ENCODE data around the gene TSHZ2. TPM values are rescaled to one million over a fixed set of nuclear protein-coding genes. Genes with fewer than 3 reads are reported as not detected.

The TSHZ2 gene
- total RNA-seq, 1 experiment from 2014 or later: 2.3 TPM

DNA sequence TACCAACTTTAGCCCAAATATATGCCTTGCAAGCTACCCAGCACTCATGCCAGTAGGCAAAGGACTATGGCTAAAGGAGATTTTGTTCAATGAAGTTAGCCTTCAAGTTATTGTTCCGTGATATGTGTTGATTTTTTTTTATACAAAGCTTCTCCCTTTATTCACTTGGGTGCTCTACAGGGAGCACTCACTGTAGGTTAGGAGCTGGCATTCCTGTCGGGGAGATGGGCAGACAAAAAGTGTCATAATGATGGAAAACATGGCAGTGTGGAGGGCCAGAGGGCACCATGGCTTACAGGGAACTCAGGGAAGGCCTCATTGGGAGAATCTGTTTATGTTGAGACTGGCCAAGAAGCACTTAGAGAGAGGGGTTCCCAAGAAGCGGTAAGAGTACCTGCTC, 292.4 kb downstream of the TSHZ2 start:
- Mint-ChIP-seq H3K27me3 (ENCODE audit: insufficient read depth, unreplicated experiment) (no peaks in the 10 kb centered on the region), H3K36me3 (ENCODE audit: insufficient read depth, unreplicated experiment) (no peaks in the 10 kb centered on the region), H3K27ac (ENCODE audit: low read depth, unreplicated experiment) (no peak overlapping the region), H3K4me3 (ENCODE audit: unreplicated experiment) (no peak overlapping the region), H3K4me1 (ENCODE audit: insufficient read depth, unreplicated experiment) (no peaks in the 10 kb centered on the region), H3K9me3 (ENCODE audit: unreplicated experiment) (no peaks in the 10 kb centered on the region)
- ChIA-PET CTCF (interaction anchor here (1.0 kb wide), 1 partner anchor 953 kb away, joined by 3 read pairs; no protein-coding TSS in a partner anchor), POLR2A (no interaction called here)
- intact Hi-C loops (cut with micrococcal nuclease): no loop called here
- TF ChIP-seq, protein P1, sequence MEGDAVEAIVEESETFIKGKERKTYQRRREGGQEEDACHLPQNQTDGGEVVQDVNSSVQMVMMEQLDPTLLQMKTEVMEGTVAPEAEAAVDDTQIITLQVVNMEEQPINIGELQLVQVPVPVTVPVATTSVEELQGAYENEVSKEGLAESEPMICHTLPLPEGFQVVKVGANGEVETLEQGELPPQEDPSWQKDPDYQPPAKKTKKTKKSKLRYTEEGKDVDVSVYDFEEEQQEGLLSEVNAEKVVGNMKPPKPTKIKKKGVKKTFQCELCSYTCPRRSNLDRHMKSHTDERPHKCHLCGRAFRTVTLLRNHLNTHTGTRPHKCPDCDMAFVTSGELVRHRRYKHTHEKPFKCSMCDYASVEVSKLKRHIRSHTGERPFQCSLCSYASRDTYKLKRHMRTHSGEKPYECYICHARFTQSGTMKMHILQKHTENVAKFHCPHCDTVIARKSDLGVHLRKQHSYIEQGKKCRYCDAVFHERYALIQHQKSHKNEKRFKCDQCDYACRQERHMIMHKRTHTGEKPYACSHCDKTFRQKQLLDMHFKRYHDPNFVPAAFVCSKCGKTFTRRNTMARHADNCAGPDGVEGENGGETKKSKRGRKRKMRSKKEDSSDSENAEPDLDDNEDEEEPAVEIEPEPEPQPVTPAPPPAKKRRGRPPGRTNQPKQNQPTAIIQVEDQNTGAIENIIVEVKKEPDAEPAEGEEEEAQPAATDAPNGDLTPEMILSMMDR (IDR thresholded peaks at IDR 0.05; ENCODE audit: unreplicated experiment): no peak
- no peak for DNase-seq (ENCODE audit: unreplicated experiment)
- no TSS peak for BruUV-seq (replicated peaks)

GRCh38 chr20:53265304-53265875, 293.2 kb downstream of the TSHZ2 start:
- BruUV-seq (replicated peaks): no TSS peak
- intact Hi-C loops (cut with micrococcal nuclease): no loop called here
- no peaks in the 10 kb centered on the region for H3K9me3 Mint-ChIP-seq (ENCODE audit: unreplicated experiment)
- no peaks in the 10 kb centered on the region for H3K4me1 Mint-ChIP-seq (ENCODE audit: insufficient read depth, unreplicated experiment)
- H3K4me3 Mint-ChIP-seq (ENCODE audit: unreplicated experiment): no peak overlapping the region
- TF ChIP-seq, protein P1 (IDR thresholded peaks at IDR 0.05; ENCODE audit: unreplicated experiment): no peak
- no peak overlapping the region for H3K27ac Mint-ChIP-seq (ENCODE audit: low read depth, unreplicated experiment)
- ChIA-PET CTCF (interaction anchor here (0.6 to 0.7 kb wide), 3 partner anchors 13 to 1668 kb away, joined by 3 to 4 read pairs (median 3); no protein-coding TSS in a partner anchor), POLR2A (no interaction called here)
- no peaks in the 10 kb centered on the region for H3K27me3 Mint-ChIP-seq (ENCODE audit: insufficient read depth, unreplicated experiment)
- no peaks in the 10 kb centered on the region for H3K36me3 Mint-ChIP-seq (ENCODE audit: insufficient read depth, unreplicated experiment)
- DNase-seq (ENCODE audit: unreplicated experiment): no peak

- H3K9me3 Mint-ChIP-seq (ENCODE audit: unreplicated experiment): no peaks in the 10 kb centered on the region
Measured at GRCh38 chr20:53269380-53269779, 297.2 kb downstream of the TSHZ2 start.

DNA sequence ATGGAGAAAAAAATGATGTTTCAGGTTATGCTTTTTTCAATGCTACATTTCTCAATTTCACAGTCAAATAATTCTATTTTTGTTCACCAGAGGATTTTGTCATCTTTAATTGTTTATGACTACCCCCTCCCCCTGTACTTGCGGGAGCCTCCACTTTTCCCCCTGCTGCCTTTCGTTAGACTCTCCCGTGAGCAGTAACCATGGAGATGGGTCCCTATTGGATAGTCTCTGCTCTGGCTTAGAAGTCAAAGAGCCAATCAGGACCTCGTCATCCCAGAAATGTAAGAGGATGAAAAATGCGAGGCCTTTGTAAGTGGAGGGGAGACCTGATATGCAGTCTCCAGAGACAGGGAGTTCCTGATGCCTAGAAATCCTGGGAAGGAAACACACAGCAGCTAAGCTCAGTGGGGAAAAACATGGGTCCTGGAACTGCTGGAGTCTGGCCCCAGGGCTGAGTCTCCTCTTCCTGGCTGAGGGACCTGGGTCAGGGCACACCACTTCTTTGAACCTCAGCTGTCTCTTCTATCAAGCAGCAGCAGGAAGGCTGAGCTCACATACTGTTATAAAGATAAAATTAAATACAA, 298.7 kb downstream of the TSHZ2 start:
- no peaks in the 10 kb centered on the region for H3K9me3 Mint-ChIP-seq (ENCODE audit: unreplicated experiment)

More at GRCh38 chr20:53269380-53269779, 297.2 kb downstream of the TSHZ2 start:
- intact Hi-C loops (cut with micrococcal nuclease): no loop called here
- BruUV-seq (replicated peaks): no TSS peak
- Mint-ChIP-seq H3K4me3 (ENCODE audit: unreplicated experiment) (no peak overlapping the region), H3K27me3 (ENCODE audit: insufficient read depth, unreplicated experiment) (no peaks in the 10 kb centered on the region), H3K27ac (ENCODE audit: low read depth, unreplicated experiment) (no peak overlapping the region), H3K4me1 (ENCODE audit: insufficient read depth, unreplicated experiment) (no peaks in the 10 kb centered on the region), H3K36me3 (ENCODE audit: insufficient read depth, unreplicated experiment) (no peaks in the 10 kb centered on the region)
- no peak for DNase-seq (ENCODE audit: unreplicated experiment)
- TF ChIP-seq, protein P1 (IDR thresholded peaks at IDR 0.05; ENCODE audit: unreplicated experiment): no peak
- ChIA-PET POLR2A (no interaction called here), CTCF (interaction anchor here (0.6 kb wide), 1 partner anchor 19 kb away, joined by 3 read pairs; no protein-coding TSS in a partner anchor)

More for the DNA sequence above, 298.7 kb downstream of the TSHZ2 start:
- Mint-ChIP-seq H3K27me3 (ENCODE audit: insufficient read depth, unreplicated experiment) (no peaks in the 10 kb centered on the region), H3K4me3 (ENCODE audit: unreplicated experiment) (no peak overlapping the region), H3K4me1 (ENCODE audit: insufficient read depth, unreplicated experiment) (no peaks in the 10 kb centered on the region), H3K27ac (ENCODE audit: low read depth, unreplicated experiment) (no peak overlapping the region), H3K36me3 (ENCODE audit: insufficient read depth, unreplicated experiment) (no peaks in the 10 kb centered on the region)
- BruUV-seq (replicated peaks): no TSS peak
- CTCF ChIA-PET: interaction anchor here (0.6 to 1.0 kb wide), 4 partner anchors 9 to 1005 kb away, joined by 3 to 5 read pairs (median 3); no protein-coding TSS in a partner anchor
- TF ChIP-seq, protein P1 (IDR thresholded peaks at IDR 0.05; ENCODE audit: unreplicated experiment): no peak
- intact Hi-C loops (cut with micrococcal nuclease): no loop called here
- POLR2A ChIA-PET: interaction anchor here (0.6 to 0.7 kb wide), 2 partner anchors 642 to 894 kb away, joined by 3 read pairs; no protein-coding TSS in a partner anchor
- DNase-seq (ENCODE audit: unreplicated experiment): no peak
